ENCODE measurements around the gene SYT2. TPM values are rescaled to one million over a fixed set of nuclear protein-coding genes. Genes with fewer than 3 reads are reported as not detected.
"Not testable (repeated sequence)": the region's sequence is repeated elsewhere in the genome, so short reads cannot be mapped to it uniquely, and the experiment has no call there.

The SYT2 gene
- total and polyA plus RNA-seq, 8 donors = 1.1 to 5.4 (median 2.5) TPM; not detected in 1

DNA sequence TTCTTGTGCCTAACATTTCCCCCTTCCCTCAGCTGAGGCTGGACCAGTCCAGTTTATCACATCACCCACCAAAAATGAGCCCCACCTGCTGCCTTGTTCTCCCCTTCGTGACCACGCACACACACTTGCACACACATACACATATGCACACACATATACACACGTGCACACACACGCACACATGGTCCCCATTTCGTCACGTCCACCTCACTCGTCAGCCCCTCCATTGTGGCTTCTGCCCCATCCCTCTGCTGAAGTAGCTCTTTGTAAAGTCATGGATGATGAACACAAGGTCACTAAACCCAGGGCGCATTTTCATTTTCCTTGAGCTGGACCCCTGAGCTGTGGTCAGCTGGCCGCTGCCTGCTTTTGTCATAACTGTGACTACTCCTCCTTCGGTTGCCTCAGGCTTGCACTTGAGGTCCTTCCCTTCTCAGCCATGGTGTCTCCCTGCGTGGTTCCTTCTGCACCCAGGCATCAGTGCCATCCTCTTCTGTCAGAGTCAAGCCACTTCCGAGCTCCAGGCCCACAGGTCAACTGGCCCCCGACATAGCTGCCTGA lies 93.8 kb downstream of the SYT2 start:
- no peaks in the 10 kb centered on the region for H3K36me3 ChIP-seq
- H3K4me1 ChIP-seq = peaks cover 13 to 34% of the 10 kb centered on the region in 2 donors
- no peak for TF ChIP-seq CTCF (IDR thresholded peaks at IDR 0.05)
- H3K27me3 ChIP-seq = peaks cover 0 to 86% of the 10 kb centered on the region in 2 donors
- no peak overlapping the region for H3K27ac ChIP-seq
- no peaks in the 10 kb centered on the region for H3K9me3 ChIP-seq
- DNase-seq = no peak
- intact Hi-C loops (cut with DNase I) = no loop called here
- no peak overlapping the region for H3K4me3 ChIP-seq
- no peak for ATAC-seq

- H3K36me3 ChIP-seq = no peaks in the 10 kb centered on the region
- peaks cover 13 to 34% of the 10 kb centered on the region in 2 donors for H3K4me1 ChIP-seq
- peak; percentile 51 for ATAC-seq
- no peaks in the 10 kb centered on the region for H3K9me3 ChIP-seq
- no peak overlapping the region for H3K4me3 ChIP-seq
- no peak overlapping the region for H3K27ac ChIP-seq
- peaks cover 0 to 84% of the 10 kb centered on the region in 2 donors for H3K27me3 ChIP-seq
- intact Hi-C loops (cut with DNase I) = no loop called here
- DNase-seq = peak in 2 of 4 donors; percentile 23 to 56
- no peak for TF ChIP-seq CTCF (IDR thresholded peaks at IDR 0.05)
Measured at GRCh38 chr1:202615501-202616354, 94.5 kb downstream of the SYT2 start.

DNA sequence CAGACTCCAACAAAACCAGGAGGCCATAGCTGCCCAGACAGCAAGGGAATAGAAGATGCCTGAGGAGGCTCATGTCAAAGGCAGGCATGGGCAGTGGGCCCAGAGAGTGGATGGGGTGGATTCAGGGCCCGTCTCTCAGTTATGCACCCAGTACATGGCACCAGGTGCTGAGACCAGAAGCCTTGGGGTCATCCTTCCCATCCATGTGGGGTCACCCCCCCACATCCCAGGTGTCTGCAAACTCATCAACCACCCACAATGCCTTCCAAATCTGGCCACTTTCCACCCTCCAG lies 95.1 kb downstream of the SYT2 start:
- H3K27me3 ChIP-seq = peaks cover 0 to 79% of the 10 kb centered on the region in 2 donors
- intact Hi-C loops (cut with DNase I); H3K27ac ChIP-seq; ATAC-seq; H3K9me3 ChIP-seq; H3K36me3 ChIP-seq; H3K4me3 ChIP-seq; DNase-seq: not testable (repeated sequence)
- peaks cover 13 to 34% of the 10 kb centered on the region in 2 donors for H3K4me1 ChIP-seq

DNA sequence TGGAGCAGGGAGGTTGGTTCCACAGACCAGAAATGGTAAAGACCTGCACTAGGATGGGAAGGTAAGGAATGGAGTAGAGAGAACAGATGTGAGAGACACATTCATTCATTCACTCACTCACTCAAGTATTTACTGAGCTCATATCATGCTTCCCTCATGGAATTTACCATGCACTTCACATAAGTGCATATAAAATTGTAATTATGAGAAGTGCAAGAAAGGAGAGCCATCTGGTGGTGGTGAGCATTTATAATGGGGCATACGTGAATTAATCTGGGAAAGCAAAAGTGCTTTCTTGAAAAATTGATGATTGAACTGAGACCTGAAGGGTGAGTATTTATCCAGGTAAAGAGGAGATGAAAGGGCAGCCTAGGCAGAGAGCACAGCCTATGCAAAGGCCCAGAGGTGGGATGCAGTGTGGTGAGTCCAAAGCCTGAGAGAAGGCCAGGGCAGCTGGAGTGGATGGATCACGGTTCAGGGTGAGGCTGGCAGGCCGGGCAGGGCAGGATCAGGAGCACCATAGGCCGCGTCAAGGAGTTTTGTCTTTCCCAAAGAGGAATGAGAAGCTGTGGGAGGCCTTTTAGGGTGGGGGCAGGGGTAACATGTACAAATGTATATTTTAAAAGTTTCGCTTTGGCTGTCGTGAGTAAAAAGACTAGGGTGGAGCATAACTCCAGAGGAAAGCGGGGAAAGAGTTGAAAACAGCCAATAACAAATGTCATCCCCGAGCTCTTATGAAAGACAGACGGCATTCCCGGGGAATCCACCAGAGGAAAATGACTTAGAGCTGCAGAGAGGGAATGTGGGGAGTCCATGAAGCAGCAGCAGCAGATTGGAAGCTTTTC lies 95.7 kb downstream of the SYT2 start:
- peaks cover 0 to 73% of the 10 kb centered on the region in 2 donors for H3K27me3 ChIP-seq
- peaks cover 13 to 34% of the 10 kb centered on the region in 2 donors for H3K4me1 ChIP-seq
- H3K9me3 ChIP-seq; H3K36me3 ChIP-seq; H3K4me3 ChIP-seq; DNase-seq; H3K27ac ChIP-seq; intact Hi-C loops (cut with DNase I): not testable (repeated sequence)
- ATAC-seq = peak; percentile 70

DNA sequence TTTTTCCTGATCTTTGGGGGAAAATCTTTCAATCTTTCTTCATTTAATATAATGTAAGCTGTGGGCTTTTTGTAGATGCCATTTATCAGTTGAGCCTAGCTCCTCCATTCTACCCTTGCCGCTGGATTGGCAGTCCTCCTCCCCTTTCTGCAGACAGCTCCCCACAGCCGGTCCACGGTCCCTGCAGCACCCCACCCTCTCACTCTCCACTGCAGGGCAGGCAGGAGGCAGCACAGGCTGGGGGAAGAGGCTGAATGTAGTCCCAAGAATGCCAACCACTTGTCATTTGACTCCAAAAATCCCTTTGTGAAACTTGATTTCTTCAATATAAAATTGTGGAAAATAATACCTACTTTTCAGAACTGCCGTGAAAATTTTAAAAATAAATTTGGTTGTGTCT lies 96.7 kb downstream of the SYT2 start:
- peaks cover 0 to 2% of the 10 kb centered on the region in 2 donors for H3K9me3 ChIP-seq
- DNase-seq (no peak), ATAC-seq (no peak)
- peaks cover 0 to 63% of the 10 kb centered on the region in 2 donors for H3K27me3 ChIP-seq
- peaks cover 13 to 34% of the 10 kb centered on the region in 2 donors for H3K4me1 ChIP-seq
- H3K27ac ChIP-seq = no peak overlapping the region
- TF ChIP-seq CTCF (IDR thresholded peaks at IDR 0.05) = no peak
- no peak overlapping the region for H3K4me3 ChIP-seq
- H3K36me3 ChIP-seq = no peaks in the 10 kb centered on the region
- intact Hi-C loops (cut with DNase I) = no loop called here

- Histone ChIP-seq H3K4me1 (peaks cover 13 to 33% of the 10 kb centered on the region in 2 donors), H3K27me3 (peaks cover 0 to 54% of the 10 kb centered on the region in 2 donors)
- ATAC-seq; H3K27ac ChIP-seq; H3K4me3 ChIP-seq; H3K9me3 ChIP-seq; DNase-seq; intact Hi-C loops (cut with DNase I); H3K36me3 ChIP-seq: not testable (repeated sequence)
Measured at GRCh38 chr1:202612036-202612435, 98.2 kb downstream of the SYT2 start.

Measured in left lung (tissue), 10 donors.